ENCODE measurements around the gene ZNF487.
A peak's percentile ranks its signal among the peaks of the same experiment; 100 is the strongest.

The ZNF487 gene

GRCh38 chr10:43396928-43397624, 39.8 kb upstream of the ZNF487 start (continued):
- TF ChIP-seq ZNF16 (tag by site-specific recombination; IDR thresholded peaks at IDR 0.05; ENCODE audit: low read depth) (no peak), ZNF639 (tag by site-specific recombination; IDR thresholded peaks at IDR 0.05) (no peak; the same call in 1 of the 2 replicates), PATZ1 (tag by site-specific recombination; IDR thresholded peaks at IDR 0.05) (peak; percentile 91), SCRT1 (tag by site-specific recombination; IDR thresholded peaks at IDR 0.05; ENCODE audit: borderline replicate concordance) (no peak), ZNF394 (tag by site-specific recombination; IDR thresholded peaks at IDR 0.05; ENCODE audit: borderline replicate concordance) (peak; percentile 40; the same call in 1 of the 2 replicates), WT1 (tag by site-specific recombination; IDR thresholded peaks at IDR 0.05) (no peak), PRDM6 (tag by site-specific recombination; IDR thresholded peaks at IDR 0.05) (no peak), KLF7 (tag by site-specific recombination; IDR thresholded peaks at IDR 0.05; ENCODE audit: borderline replicate concordance) (peak; percentile 64; the same call in 1 of the 2 replicates), ZNF561 (tag by site-specific recombination; IDR thresholded peaks at IDR 0.05; ENCODE audit: borderline replicate concordance) (peak; percentile 91), REPIN1 (tag by site-specific recombination; IDR thresholded peaks at IDR 0.05; ENCODE audit: low read depth) (no peak), ZNF157 (tag by site-specific recombination; IDR thresholded peaks at IDR 0.05) (no peak), ZNF513 (tag by site-specific recombination; IDR thresholded peaks at IDR 0.05) (no peak), KLF8 (tag by site-specific recombination; IDR thresholded peaks at IDR 0.05) (peak; percentile 90), ZNF624 (tag by site-specific recombination; IDR thresholded peaks at IDR 0.05) (no peak), ZNF777 (tag by site-specific recombination; IDR thresholded peaks at IDR 0.05; ENCODE audit: borderline replicate concordance) (no peak), ZNF658 (tag by site-specific recombination; IDR thresholded peaks at IDR 0.05) (no peak), ZNF2 (tag by site-specific recombination; IDR thresholded peaks at IDR 0.05) (no peak), ZNF133 (tag by site-specific recombination; IDR thresholded peaks at IDR 0.05) (no peak), ZNF514 (tag by site-specific recombination; IDR thresholded peaks at IDR 0.05) (no peak), ZNF274 (IDR thresholded peaks at IDR 0.05; ENCODE audit: low read length) (no peak), ZNF274 (tag by site-specific recombination; IDR thresholded peaks at IDR 0.05; ENCODE audit: borderline replicate concordance) (no peak), ZNF610 (tag by site-specific recombination; IDR thresholded peaks at IDR 0.05; ENCODE audit: borderline replicate concordance) (peak; percentile 46; the same call in 1 of the 2 replicates), ZBTB8A (tag by site-specific recombination; IDR thresholded peaks at IDR 0.05) (peak; percentile 95), ZNF558 (tag by site-specific recombination; IDR thresholded peaks at IDR 0.05) (no peak), GLI4 (tag by site-specific recombination; IDR thresholded peaks at IDR 0.05) (no peak), BCL11A (tag by site-specific recombination; IDR thresholded peaks at IDR 0.05; ENCODE audit: low read depth) (peak; percentile 60; the same call in 1 of the 2 replicates), SP2 (tag by site-specific recombination; IDR thresholded peaks at IDR 0.05) (peak; percentile 97), PRDM4 (tag by site-specific recombination; IDR thresholded peaks at IDR 0.05) (peak; percentile 70), ZSCAN30 (tag by site-specific recombination; IDR thresholded peaks at IDR 0.05) (peak; percentile 85), ZNF768 (tag by site-specific recombination; IDR thresholded peaks at IDR 0.05) (no peak)
- TF ChIP-seq, protein P1, sequence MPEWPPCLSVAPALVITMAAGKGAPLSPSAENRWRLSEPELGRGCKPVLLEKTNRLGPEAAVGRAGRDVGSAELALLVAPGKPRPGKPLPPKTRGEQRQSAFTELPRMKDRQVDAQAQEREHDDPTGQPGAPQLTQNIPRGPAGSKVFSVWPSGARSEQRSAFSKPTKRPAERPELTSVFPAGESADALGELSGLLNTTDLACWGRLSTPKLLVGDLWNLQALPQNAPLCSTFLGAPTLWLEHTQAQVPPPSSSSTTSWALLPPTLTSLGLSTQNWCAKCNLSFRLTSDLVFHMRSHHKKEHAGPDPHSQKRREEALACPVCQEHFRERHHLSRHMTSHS (tag by site-specific recombination; IDR thresholded peaks at IDR 0.05): no peak

Measured in HEK293 (cell line).